ENCODE data around the gene ZNF699. TPM values are rescaled to one million over a fixed set of nuclear protein-coding genes. Genes with fewer than 3 reads are reported as not detected.

ZNF699 gene
- total and polyA plus RNA-seq, 2 of the 13 experiments (the other 11 are each of a cell fraction or from before 2014, with no cell fraction given), result 0.33 to 2.2 TPM

GRCh38 chr19:9342610-9343304 is 33.1 kb upstream of the ZNF699 start:
- Histone ChIP-seq H3K27me3 (ENCODE audit: control insufficient read depth in 1 of 2, insufficient read depth in 2 of 2, low read length in 2 of 2) (no peaks in the 10 kb centered on the region), H3K4me1 (ENCODE audit: insufficient read depth, low read length) (no peaks in the 10 kb centered on the region), H4K20me1 (ENCODE audit: insufficient read depth, low read length) (no peaks in the 10 kb centered on the region), H3K4me2 (ENCODE audit: low read depth, low read length) (no peak overlapping the region), H3K4me3 (replicated peaks in 1 of 3; ENCODE audit: insufficient read depth in 1 of 3, low read depth in 2 of 3, low read length in 3 of 3) (no peak overlapping the region), H3K9me3 (ENCODE audit: low read length) (peaks cover 84% of the 10 kb centered on the region), H3K36me3 (replicated peaks in 1 of 2; ENCODE audit: control insufficient read depth in 1 of 2, insufficient read depth in 2 of 2, low read length in 2 of 2) (peaks cover 0 to 4% of the 10 kb centered on the region in 2 experiments; a peak in 1 of 5 replicates), H3K9ac (ENCODE audit: insufficient read depth, low read depth, low read length) (no peak overlapping the region), H3K27ac (ENCODE audit: extremely low read length, insufficient read depth, low read length) (no peak overlapping the region), H3K79me2 (ENCODE audit: insufficient read depth, low read length) (no peaks in the 10 kb centered on the region), H2AFZ (ENCODE audit: low read length) (no peak overlapping the region)
- ATAC-seq (no peak), DNase-seq (ENCODE audit: low spot score) (no peak), FAIRE-seq (no peak)
- in situ Hi-C loops (cut with HindIII; ENCODE audit: extremely low pct_ligation_motif_present, low pct_unique_long_range_greater_than_20kb) (no loop called here), intact Hi-C loops (cut with micrococcal nuclease; ENCODE audit: unreplicated experiment) (no loop called here)
- WGBS (ENCODE audit: low lambda C conversion rate), result 69% methylated on average over 6 of the region's 6 CpGs
- ChIA-PET POLR2A (no interaction called here), CTCF (ENCODE audit: low intra/inter-chr PET ratio, low total read pairs) (no interaction called here)
- TF ChIP-seq ZNF274 (CRISPR knock-in tag; IDR thresholded peaks at IDR 0.05) (peak; percentile 99; the same call in 1 of the 2 replicates), HIVEP1 (CRISPR knock-in tag; IDR thresholded peaks at IDR 0.05) (no peak), ZNF510 (CRISPR knock-in tag; IDR thresholded peaks at IDR 0.05; ENCODE audit: low read depth) (no peak), REST (IDR thresholded peaks at IDR 0.05; ENCODE audit: borderline replicate concordance in 1 of 2, low read depth in 1 of 2, low read length in 2 of 2) (no peak), ZNF124 (CRISPR knock-in tag; IDR thresholded peaks at IDR 0.05) (peak; percentile 85)
- TF ChIP-seq, protein P1, sequence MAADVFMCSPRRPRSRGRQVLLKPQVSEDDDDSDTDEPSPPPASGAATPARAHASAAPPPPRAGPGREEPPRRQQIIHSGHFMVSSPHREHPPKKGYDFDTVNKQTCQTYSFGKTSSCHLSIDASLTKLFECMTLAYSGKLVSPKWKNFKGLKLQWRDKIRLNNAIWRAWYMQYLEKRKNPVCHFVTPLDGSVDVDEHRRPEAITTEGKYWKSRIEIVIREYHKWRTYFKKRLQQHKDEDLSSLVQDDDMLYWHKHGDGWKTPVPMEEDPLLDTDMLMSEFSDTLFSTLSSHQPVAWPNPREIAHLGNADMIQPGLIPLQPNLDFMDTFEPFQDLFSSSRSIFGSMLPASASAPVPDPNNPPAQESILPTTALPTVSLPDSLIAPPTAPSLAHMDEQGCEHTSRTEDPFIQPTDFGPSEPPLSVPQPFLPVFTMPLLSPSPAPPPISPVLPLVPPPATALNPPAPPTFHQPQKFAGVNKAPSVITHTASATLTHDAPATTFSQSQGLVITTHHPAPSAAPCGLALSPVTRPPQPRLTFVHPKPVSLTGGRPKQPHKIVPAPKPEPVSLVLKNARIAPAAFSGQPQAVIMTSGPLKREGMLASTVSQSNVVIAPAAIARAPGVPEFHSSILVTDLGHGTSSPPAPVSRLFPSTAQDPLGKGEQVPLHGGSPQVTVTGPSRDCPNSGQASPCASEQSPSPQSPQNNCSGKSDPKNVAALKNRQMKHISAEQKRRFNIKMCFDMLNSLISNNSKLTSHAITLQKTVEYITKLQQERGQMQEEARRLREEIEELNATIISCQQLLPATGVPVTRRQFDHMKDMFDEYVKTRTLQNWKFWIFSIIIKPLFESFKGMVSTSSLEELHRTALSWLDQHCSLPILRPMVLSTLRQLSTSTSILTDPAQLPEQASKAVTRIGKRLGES (CRISPR knock-in tag; IDR thresholded peaks at IDR 0.05; ENCODE audit: borderline replicate concordance), result no peak
- BruUV-seq (replicated peaks), result no TSS peak
